ENCODE results near the gene PCDH9.

PCDH9 gene

DNA sequence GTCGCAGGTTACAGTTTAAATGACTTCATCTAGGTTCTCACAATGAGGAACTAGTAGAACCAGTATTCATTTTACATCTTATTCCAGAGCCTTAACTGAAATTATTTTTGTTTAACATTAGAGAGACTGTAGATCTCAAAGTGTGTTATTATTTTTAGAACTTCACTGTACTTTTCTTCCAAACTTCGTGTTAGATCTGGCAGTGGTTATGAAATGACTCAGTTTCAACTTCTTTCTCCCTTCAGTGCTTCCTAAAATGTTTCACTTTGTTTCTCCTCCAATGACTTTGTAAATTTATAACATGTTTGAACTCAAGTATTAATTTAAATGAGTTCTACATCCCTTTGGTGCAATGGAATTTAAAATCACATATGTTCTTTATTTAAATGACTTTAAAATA is 139.3 kb downstream of the PCDH9 start:
- H3K27me3 ChIP-seq (ENCODE audit: control insufficient read depth, insufficient read depth, low read length) = no peaks in the 10 kb centered on the region
- H3K4me1 ChIP-seq (ENCODE audit: control insufficient read depth, insufficient read depth, low read length) = no peaks in the 10 kb centered on the region
- H3K9me3 ChIP-seq (ENCODE audit: control insufficient read depth, low read length) = no peaks in the 10 kb centered on the region
- no peak overlapping the region for H3K4me3 ChIP-seq (ENCODE audit: low read length)
- H3K36me3 ChIP-seq (ENCODE audit: control insufficient read depth, insufficient read depth, low read length) = no peaks in the 10 kb centered on the region
- H3K9ac ChIP-seq (ENCODE audit: low read length) = no peak overlapping the region

- H3K9ac ChIP-seq (ENCODE audit: low read length) = no peak overlapping the region
- H3K36me3 ChIP-seq (ENCODE audit: control insufficient read depth, insufficient read depth, low read length) = no peaks in the 10 kb centered on the region
- no peak overlapping the region for H3K4me3 ChIP-seq (ENCODE audit: low read length)
- no peaks in the 10 kb centered on the region for H3K9me3 ChIP-seq (ENCODE audit: control insufficient read depth, low read length)
- no peaks in the 10 kb centered on the region for H3K27me3 ChIP-seq (ENCODE audit: control insufficient read depth, insufficient read depth, low read length)
- H3K4me1 ChIP-seq (ENCODE audit: control insufficient read depth, insufficient read depth, low read length) = no peaks in the 10 kb centered on the region
Measured at GRCh38 chr13:67087527-67087926, 142.6 kb downstream of the PCDH9 start.

DNA sequence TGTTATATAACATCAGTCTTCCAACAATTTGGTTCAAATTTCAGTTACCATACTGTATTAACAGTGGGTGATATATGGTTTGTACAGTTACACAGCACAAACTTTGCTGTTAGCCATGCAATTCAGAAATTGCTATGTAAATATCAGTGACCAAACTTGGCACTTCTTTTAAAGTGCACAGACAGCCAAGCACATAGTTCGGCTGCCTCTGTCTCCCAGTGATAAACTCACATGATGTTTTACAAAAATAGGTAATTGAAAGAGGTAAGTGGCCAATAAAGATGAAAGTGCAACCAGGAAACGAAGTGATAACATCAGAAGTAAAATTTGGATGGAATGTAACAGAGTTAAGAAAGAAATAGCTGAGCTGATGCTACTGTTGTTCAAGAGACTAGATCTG is 143.9 kb downstream of the PCDH9 start:
- Histone ChIP-seq H3K4me1 (ENCODE audit: control insufficient read depth, insufficient read depth, low read length) (no peaks in the 10 kb centered on the region), H3K36me3 (ENCODE audit: control insufficient read depth, insufficient read depth, low read length) (no peaks in the 10 kb centered on the region), H3K27me3 (ENCODE audit: control insufficient read depth, insufficient read depth, low read length) (no peaks in the 10 kb centered on the region), H3K4me3 (ENCODE audit: low read length) (no peak overlapping the region), H3K9ac (ENCODE audit: low read length) (no peak overlapping the region), H3K9me3 (ENCODE audit: control insufficient read depth, low read length) (no peaks in the 10 kb centered on the region)

DNA sequence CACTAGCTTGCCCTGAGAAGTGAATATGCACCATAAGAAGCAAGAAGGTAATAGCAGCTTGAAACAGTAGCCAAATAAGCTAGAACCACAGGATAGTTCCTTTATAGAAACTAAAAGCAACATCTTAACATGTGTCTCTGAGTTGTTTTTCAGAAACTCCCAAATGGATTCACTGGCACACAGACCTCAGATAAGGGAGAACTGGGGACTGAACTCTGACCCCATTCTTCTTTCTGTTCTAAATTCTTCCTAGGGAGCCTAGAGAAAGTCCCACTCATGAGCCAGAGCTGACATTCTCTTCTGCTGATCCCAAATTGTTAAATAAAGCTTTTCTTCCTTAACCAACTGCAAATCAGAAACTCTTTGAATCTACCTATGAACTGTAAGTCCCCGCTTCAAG is 146.1 kb downstream of the PCDH9 start:
- no peak overlapping the region for H3K4me3 ChIP-seq (ENCODE audit: low read length)
- H3K36me3 ChIP-seq (ENCODE audit: control insufficient read depth, insufficient read depth, low read length) = no peaks in the 10 kb centered on the region
- no peaks in the 10 kb centered on the region for H3K4me1 ChIP-seq (ENCODE audit: control insufficient read depth, insufficient read depth, low read length)
- no peaks in the 10 kb centered on the region for H3K9me3 ChIP-seq (ENCODE audit: control insufficient read depth, low read length)
- no peaks in the 10 kb centered on the region for H3K27me3 ChIP-seq (ENCODE audit: control insufficient read depth, insufficient read depth, low read length)
- H3K9ac ChIP-seq (ENCODE audit: low read length) = no peak overlapping the region

DNA sequence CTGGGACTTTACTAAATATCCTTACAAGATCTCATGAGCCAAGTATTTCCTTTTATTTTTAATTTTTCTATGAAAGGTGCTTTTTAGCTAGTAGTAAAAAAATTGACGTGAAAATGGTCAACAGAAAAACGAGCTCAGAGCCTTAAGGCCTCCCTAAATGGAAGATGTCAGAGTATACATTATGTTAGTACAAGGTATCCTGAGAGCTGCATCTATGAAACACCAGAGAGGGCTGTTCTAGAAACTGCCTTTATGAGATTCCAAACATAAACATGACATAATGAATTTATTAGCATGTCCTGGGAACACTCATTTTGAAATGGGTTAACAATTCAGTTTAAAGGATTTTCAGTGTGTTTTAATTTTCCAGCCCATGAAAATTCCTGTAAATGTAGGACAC is 146.6 kb downstream of the PCDH9 start:
- H3K4me1 ChIP-seq (ENCODE audit: control insufficient read depth, insufficient read depth, low read length) = no peaks in the 10 kb centered on the region
- no peak overlapping the region for H3K9ac ChIP-seq (ENCODE audit: low read length)
- no peak overlapping the region for H3K4me3 ChIP-seq (ENCODE audit: low read length)
- H3K27me3 ChIP-seq (ENCODE audit: control insufficient read depth, insufficient read depth, low read length) = no peaks in the 10 kb centered on the region
- no peaks in the 10 kb centered on the region for H3K36me3 ChIP-seq (ENCODE audit: control insufficient read depth, insufficient read depth, low read length)
- H3K9me3 ChIP-seq (ENCODE audit: control insufficient read depth, low read length) = no peaks in the 10 kb centered on the region

- no peak overlapping the region for H3K9ac ChIP-seq (ENCODE audit: low read length)
- H3K4me1 ChIP-seq (ENCODE audit: control insufficient read depth, insufficient read depth, low read length) = no peaks in the 10 kb centered on the region
- no peaks in the 10 kb centered on the region for H3K9me3 ChIP-seq (ENCODE audit: control insufficient read depth, low read length)
- H3K36me3 ChIP-seq (ENCODE audit: control insufficient read depth, insufficient read depth, low read length) = no peaks in the 10 kb centered on the region
- H3K4me3 ChIP-seq (ENCODE audit: low read length) = no peak overlapping the region
- H3K27me3 ChIP-seq (ENCODE audit: control insufficient read depth, insufficient read depth, low read length) = no peaks in the 10 kb centered on the region
Measured at GRCh38 chr13:67080351-67080750, 149.8 kb downstream of the PCDH9 start.

GRCh38 chr13:67078062-67078461 is 152.1 kb downstream of the PCDH9 start:
- Histone ChIP-seq H3K36me3 (ENCODE audit: control insufficient read depth, insufficient read depth, low read length) (no peaks in the 10 kb centered on the region), H3K9ac (ENCODE audit: low read length) (no peak overlapping the region), H3K27me3 (ENCODE audit: control insufficient read depth, insufficient read depth, low read length) (no peaks in the 10 kb centered on the region), H3K9me3 (ENCODE audit: control insufficient read depth, low read length) (no peaks in the 10 kb centered on the region), H3K4me3 (ENCODE audit: low read length) (no peak overlapping the region), H3K4me1 (ENCODE audit: control insufficient read depth, insufficient read depth, low read length) (no peaks in the 10 kb centered on the region)

GRCh38 chr13:67077132-67077531 is 153.0 kb downstream of the PCDH9 start:
- no peaks in the 10 kb centered on the region for H3K36me3 ChIP-seq (ENCODE audit: control insufficient read depth, insufficient read depth, low read length)
- H3K4me3 ChIP-seq (ENCODE audit: low read length) = no peak overlapping the region
- no peaks in the 10 kb centered on the region for H3K9me3 ChIP-seq (ENCODE audit: control insufficient read depth, low read length)
- no peaks in the 10 kb centered on the region for H3K27me3 ChIP-seq (ENCODE audit: control insufficient read depth, insufficient read depth, low read length)
- H3K9ac ChIP-seq (ENCODE audit: low read length) = no peak overlapping the region
- no peaks in the 10 kb centered on the region for H3K4me1 ChIP-seq (ENCODE audit: control insufficient read depth, insufficient read depth, low read length)

- Histone ChIP-seq H3K9me3 (ENCODE audit: control insufficient read depth, low read length) (no peaks in the 10 kb centered on the region), H3K4me1 (ENCODE audit: control insufficient read depth, insufficient read depth, low read length) (no peaks in the 10 kb centered on the region), H3K36me3 (ENCODE audit: control insufficient read depth, insufficient read depth, low read length) (no peaks in the 10 kb centered on the region), H3K27me3 (ENCODE audit: control insufficient read depth, insufficient read depth, low read length) (no peaks in the 10 kb centered on the region), H3K4me3 (ENCODE audit: low read length) (no peak overlapping the region), H3K9ac (ENCODE audit: low read length) (no peak overlapping the region)
Measured at GRCh38 chr13:67076378-67076777, 153.8 kb downstream of the PCDH9 start.

DNA sequence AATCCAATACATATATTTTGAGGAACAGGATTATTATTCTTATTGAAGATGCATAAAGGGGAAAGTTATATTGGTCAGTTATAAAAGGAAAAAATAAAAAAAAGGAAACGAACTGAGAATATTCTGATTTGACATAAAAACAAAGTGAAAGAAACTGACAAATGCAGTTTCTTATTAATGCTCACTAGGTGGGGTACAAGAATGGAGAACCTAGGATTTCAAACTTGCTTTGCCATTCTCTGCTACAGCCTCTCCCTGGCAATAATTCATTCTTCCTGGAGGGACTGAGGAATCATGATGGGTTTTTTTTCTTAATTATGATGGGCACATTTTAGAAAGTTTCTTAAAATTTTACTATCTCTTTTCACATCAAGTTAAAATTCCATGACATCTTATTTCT is 154.9 kb downstream of the PCDH9 start:
- Histone ChIP-seq H3K27me3 (ENCODE audit: control insufficient read depth, insufficient read depth, low read length) (no peaks in the 10 kb centered on the region), H3K4me1 (ENCODE audit: control insufficient read depth, insufficient read depth, low read length) (no peaks in the 10 kb centered on the region), H3K9ac (ENCODE audit: low read length) (no peak overlapping the region), H3K36me3 (ENCODE audit: control insufficient read depth, insufficient read depth, low read length) (no peaks in the 10 kb centered on the region), H3K9me3 (ENCODE audit: control insufficient read depth, low read length) (no peaks in the 10 kb centered on the region), H3K4me3 (ENCODE audit: low read length) (no peak overlapping the region)

- Histone ChIP-seq H3K4me3 (ENCODE audit: low read length) (no peak overlapping the region), H3K4me1 (ENCODE audit: control insufficient read depth, insufficient read depth, low read length) (no peaks in the 10 kb centered on the region), H3K9ac (ENCODE audit: low read length) (no peak overlapping the region), H3K36me3 (ENCODE audit: control insufficient read depth, insufficient read depth, low read length) (no peaks in the 10 kb centered on the region), H3K9me3 (ENCODE audit: control insufficient read depth, low read length) (no peaks in the 10 kb centered on the region), H3K27me3 (ENCODE audit: control insufficient read depth, insufficient read depth, low read length) (no peaks in the 10 kb centered on the region)
Measured at GRCh38 chr13:67071918-67072598, 158.1 kb downstream of the PCDH9 start.

- Histone ChIP-seq H3K9me3 (ENCODE audit: control insufficient read depth, low read length) (no peaks in the 10 kb centered on the region), H3K36me3 (ENCODE audit: control insufficient read depth, insufficient read depth, low read length) (no peaks in the 10 kb centered on the region), H3K4me3 (ENCODE audit: low read length) (no peak overlapping the region), H3K4me1 (ENCODE audit: control insufficient read depth, insufficient read depth, low read length) (no peaks in the 10 kb centered on the region), H3K27me3 (ENCODE audit: control insufficient read depth, insufficient read depth, low read length) (no peaks in the 10 kb centered on the region), H3K9ac (ENCODE audit: low read length) (no peak overlapping the region)
Measured at GRCh38 chr13:67070306-67070705, 159.8 kb downstream of the PCDH9 start.

Measured in mucosa of stomach (tissue), 1 donor.